NCI-H2227 (cell line): ENCODE measurements around the gene HS6ST3.
"Not testable (repeated sequence)": the region's sequence is repeated elsewhere in the genome, so short reads cannot be mapped to it uniquely, and the experiment has no call there.

Experiments used
- DNase-seq: peaks from one replicate; lab custom pipeline; 2025; ENCODE audit not compliant: unreplicated experiment; lab: John Stamatoyannopoulos, UW

Gene HS6ST3

GRCh38 chr13:96091164-96092117 lies 1.5 kb downstream of the HS6ST3 start:
- no peak for DNase-seq

DNA sequence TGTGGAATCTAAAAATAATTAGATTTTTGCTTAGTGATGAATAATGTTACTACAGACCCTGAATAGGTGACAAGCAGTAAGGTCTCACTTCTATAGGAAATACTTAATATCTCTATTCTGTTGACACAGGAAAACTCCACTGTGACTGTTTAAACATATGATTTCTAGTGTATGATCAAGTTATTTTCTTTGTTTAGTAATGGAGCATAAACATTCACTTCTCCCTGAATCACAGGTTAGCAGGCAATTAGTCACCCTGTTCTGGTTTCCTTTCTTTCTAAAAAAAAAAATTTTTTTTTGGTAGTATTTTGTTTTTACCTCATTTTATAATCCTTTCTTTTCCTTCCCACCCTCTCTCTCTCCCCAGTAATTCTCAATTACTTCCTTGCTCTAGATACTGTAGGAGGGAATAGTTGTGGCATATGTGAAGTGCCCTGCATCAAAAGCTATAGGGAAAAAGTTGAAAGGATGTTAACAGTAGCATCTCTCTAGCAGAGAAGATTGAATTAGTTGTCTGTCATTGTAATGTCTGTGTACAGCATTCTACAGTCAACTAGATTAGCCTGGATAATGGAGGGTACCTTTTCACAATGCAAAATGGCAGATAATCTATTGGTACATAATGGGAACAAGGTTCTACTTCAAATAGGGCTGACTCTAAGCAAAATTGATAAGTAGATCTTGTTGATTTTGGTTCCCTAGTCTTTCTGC lies 3.5 kb downstream of the HS6ST3 start:
- no peak for DNase-seq

DNA sequence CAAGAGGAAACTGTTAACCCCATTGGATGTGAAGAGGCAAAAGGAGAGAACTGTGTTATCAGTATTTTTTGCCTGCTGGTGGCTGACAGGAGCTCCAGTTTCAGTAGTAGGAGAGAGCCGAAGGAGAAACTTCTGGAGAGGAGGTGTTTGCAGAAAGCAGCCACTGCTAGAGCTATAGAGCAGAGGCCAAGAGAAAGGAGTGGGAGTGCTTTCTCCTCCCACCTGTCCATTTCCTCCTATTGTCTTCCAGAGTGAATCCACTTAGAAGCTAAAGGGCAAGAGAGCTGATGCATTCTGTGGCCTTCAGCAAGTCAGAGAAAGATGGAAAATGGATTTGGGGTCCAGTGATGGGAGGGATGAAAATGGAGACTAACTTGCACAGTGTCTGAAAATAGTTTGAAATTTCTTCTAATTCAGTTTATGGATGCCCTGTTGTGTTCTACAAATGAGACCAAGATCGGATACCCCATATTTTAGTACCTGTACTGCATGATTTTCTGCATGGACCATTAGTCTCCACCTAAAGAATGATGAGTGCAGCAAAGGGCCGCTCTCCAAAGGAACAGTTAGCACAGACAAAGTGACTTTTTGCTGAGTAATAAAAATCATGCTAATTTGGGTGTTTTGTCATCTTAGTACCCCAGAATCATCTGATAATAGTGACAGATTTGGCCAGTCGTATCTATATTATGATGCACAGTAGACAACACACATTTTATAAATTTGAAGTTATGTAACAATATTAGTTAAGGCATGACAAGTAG lies 10.7 kb downstream of the HS6ST3 start:
- DNase-seq: no peak

- no peak for DNase-seq
These were observed 14.6 kb downstream of the HS6ST3 start for GRCh38 chr13:96104516-96104915.

- DNase-seq: not testable (repeated sequence)
These were observed 18.2 kb downstream of the HS6ST3 start for GRCh38 chr13:96108072-96108471.

DNA sequence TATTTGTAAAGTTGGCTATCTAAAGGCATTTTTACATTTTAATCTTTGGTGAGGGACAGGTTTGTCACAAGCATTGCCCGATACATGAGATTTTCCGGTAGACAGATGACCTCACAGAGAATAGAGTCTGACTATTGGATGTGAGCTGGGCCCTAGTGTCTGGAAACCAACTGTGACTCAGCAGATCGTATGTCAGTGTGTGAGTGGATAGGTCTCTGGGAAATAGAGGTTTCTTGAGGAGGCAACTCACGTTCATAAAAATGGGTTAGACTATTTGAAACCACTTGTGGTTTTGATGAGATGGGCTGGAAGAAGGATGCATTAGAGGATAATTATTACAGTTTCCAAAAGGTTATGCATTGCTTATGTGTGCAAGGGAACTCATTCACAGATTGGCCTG lies 19.2 kb downstream of the HS6ST3 start:
- no peak for DNase-seq

DNA sequence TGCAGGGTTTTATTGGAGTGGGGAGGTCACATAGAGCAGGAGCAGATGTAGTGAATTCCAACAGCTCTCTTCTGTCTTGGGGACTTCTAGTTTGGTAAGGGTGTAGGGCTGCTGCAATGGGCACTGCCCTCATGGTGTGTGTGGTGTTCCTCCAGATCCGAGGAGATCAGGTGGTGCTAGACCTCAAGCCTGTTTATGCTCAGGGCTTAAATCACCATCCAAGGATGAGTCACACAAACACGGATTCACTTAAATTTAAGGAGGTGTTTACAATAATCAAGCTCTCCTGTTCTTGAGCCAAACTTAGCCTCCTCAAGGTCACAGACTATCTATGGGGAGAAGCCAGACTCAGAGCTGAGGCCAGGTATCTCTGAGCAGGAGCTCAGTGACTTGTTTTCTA lies 23.0 kb downstream of the HS6ST3 start:
- no peak for DNase-seq

GRCh38 chr13:96115368-96115767 lies 25.5 kb downstream of the HS6ST3 start:
- DNase-seq: not testable (repeated sequence)

DNA sequence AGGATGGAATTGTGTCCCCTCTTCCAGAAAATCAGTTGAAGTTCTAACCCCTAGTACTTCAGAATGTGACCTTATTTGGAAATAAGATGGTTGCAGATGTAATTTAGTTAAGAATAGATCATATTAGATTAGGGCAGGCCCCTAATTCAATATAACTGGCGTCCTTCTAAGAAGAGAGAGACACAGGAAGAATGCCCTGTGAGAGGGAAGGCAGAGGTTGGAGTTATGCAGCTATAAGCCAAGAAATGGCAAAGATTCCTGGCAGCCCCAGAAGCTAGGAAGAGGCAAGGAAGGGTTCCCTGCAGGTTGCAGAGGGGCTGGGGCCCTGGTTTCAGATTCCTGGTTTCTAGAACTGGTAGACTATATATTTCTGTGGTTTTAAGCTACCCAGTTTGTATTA lies 30.0 kb downstream of the HS6ST3 start:
- no peak for DNase-seq

GRCh38 chr13:96130818-96131340 lies 41.0 kb downstream of the HS6ST3 start:
- no peak for DNase-seq

GRCh38 chr13:96141032-96141431 lies 51.1 kb downstream of the HS6ST3 start:
- DNase-seq: no peak

DNA sequence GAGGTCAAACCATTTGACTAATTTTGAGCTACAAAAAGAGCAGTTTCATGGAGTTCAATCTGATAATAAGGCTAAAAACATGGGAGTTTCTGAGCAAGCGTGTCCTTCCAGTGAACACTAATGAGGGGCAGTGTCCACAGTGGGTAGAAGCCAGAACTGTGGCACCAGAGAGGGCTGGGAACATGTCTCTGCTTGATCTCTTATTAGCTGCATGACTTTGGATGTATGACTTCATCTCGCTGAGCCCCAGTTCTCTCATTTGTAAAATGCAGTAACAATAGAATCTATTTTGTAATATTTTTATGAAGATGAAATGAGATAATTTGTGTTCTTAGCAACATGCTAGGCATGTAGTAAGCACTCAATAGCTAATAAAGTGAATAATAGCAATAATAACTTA lies 69.8 kb downstream of the HS6ST3 start:
- no peak for DNase-seq

GRCh38 chr13:96161141-96161540 lies 71.2 kb downstream of the HS6ST3 start:
- DNase-seq: no peak

- DNase-seq: no peak
These were observed 75.9 kb downstream of the HS6ST3 start for GRCh38 chr13:96165840-96166239.

DNA sequence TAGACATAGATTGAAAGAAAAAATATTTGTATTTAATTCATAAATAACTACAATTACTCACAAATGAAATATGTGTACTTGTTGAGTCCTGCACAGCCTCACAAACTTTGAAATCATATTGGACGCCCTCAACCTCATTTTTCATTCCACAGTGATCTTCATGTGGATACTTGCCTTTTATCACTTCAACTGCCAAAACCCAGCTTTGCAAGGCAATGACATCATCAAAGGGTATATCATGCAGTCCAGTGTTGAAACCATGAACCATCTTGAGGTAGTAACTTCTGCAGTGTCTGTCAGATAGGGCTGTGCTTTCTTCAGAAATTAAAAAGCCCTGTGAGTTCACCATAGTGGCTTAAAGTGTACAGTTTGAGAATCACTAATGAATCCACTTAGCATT lies 82.2 kb downstream of the HS6ST3 start:
- DNase-seq: no peak

DNA sequence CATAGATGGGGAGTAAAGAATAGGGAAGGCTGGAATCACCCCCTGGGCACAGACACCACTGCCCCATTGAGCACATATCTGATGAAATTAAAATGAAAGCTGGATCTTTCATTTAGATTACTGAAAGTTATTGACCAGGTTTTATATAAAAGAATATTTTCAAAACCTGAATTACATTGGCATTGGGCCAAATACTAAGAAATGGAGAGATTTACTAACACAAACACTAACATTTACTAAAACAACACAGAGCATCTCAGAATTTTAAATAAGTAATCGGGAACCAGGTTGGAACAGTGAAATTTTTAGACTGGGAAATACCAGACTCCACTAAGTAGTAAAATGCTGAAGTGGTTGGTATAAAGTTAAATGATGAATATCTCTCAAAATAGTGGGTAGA lies 88.9 kb downstream of the HS6ST3 start:
- DNase-seq: no peak

DNA sequence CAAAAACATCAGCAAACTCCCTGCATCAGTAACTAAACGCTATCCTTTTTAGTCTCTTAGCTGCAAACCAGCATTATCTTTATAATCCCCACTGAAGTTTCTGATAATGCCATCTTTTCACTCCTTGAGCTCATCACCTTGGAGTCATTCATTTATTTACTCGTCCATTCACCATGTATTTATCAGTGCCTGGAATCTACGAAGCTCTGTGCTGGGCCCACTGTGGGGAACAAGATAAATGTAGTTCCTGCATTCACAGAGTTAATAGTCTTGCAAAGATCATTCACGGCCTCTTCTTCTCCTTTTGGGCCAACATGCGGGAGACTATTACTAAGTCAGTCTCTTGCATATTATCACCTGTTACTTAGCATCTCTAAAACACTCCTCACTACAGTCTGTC lies 89.4 kb downstream of the HS6ST3 start:
- no peak for DNase-seq

DNA sequence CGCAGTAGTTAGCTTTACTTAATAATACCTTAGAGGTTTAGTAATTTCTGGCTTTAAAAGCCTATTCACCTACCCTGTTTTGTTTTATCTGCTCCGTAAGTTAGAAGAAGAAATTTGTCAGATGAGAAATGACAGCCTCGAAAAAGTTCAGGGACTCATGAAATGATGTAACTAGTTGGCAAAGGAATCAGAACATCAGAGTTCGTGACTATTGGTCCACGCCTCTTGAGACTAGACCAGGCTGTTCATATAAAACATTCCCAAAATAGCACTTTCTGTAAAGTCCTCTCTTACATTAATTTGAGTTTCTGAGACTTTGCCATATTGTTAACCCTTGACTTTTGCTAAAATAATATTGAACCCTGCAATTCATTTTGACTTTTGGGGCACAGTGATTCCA lies 92.0 kb downstream of the HS6ST3 start:
- no peak for DNase-seq

GRCh38 chr13:96185818-96186217 lies 95.9 kb downstream of the HS6ST3 start:
- no peak for DNase-seq

DNA sequence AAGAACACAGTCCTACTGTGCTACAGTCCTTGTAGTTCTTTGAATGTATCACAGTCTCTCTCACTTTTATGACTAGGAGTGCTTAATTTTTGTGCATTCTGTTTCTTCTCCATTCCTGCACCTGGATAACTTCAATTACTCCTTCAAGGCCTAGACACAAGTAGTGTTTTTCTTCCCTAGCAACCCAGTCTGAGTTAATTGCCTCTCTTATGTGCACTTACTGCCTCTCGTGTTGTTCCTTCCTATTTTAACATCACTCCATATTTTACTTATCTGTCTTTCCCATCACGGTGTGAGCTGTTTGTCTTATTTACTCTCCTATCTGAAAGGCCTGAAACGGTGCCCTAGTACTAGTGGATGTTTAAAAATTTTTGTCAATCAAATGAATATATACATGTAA lies 101.5 kb downstream of the HS6ST3 start:
- DNase-seq: no peak

DNA sequence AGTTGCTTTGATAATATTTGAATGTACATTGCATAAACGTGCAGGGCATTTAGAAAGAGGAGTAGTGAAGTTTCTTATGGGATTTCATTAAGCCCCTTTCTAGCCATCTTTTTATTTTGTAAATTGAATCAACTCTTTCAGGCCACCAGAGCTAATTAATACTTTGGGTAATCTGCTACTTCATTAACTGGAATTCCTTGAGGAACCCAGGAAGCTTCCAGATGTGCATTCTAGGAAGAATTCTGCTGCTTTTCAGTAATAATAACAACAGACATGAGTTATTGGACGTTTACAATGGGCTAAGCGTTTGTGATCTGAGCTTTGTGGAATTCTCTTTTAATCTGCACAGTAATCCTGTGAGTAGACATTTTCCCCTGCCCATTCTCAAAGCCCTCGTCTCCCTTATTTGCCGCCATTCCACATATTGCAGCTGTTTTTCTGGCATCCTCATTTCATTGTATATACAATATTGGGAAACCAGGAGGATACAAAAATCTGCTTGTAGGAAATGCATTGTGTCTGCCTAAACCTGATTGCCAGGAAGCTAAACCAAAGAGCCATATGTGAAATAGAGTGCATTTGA lies 103.9 kb downstream of the HS6ST3 start:
- no peak for DNase-seq
